Measurements from ENCODE around the gene PTCD2.

Gene PTCD2

GRCh38 chr5:72407078-72407477 lies 86.9 kb downstream of the PTCD2 start:
- H3K27ac ChIP-seq = no peak overlapping the region
- H3K36me3 ChIP-seq = no peaks in the 10 kb centered on the region
- H3K9ac ChIP-seq = no peak overlapping the region
- TF ChIP-seq Cebpa-rat (IDR thresholded peaks at IDR 0.05) = no peak
- H3K27me3 ChIP-seq = no peaks in the 10 kb centered on the region
- H3K9me3 ChIP-seq (replicated peaks in 1 of 11) = peaks cover 24 to 40% (median 30%) of the 10 kb centered on the region in 11 experiments
- no peaks in the 10 kb centered on the region for H3K4me1 ChIP-seq
- no peak overlapping the region for H3K4me2 ChIP-seq
- H3K4me3 ChIP-seq = no peak overlapping the region
- H4K20me1 ChIP-seq = no peaks in the 10 kb centered on the region

- Histone ChIP-seq H3K27ac (no peak overlapping the region), H3K9ac (no peak overlapping the region), H3K4me2 (no peak overlapping the region), H3K4me1 (no peaks in the 10 kb centered on the region), H3K36me3 (no peaks in the 10 kb centered on the region), H3K9me3 (replicated peaks in 1 of 11) (peaks cover 19 to 36% (median 25%) of the 10 kb centered on the region in 11 experiments; a peak in 21 of 22 replicates), H3K27me3 (no peaks in the 10 kb centered on the region), H3K4me3 (no peak overlapping the region), H4K20me1 (no peaks in the 10 kb centered on the region)
- no peak for TF ChIP-seq Cebpa-rat (IDR thresholded peaks at IDR 0.05)
These were observed 87.4 kb downstream of the PTCD2 start for GRCh38 chr5:72407541-72407940.

GRCh38 chr5:72408127-72408526 lies 88.0 kb downstream of the PTCD2 start:
- Histone ChIP-seq H3K27me3 (no peaks in the 10 kb centered on the region), H3K4me3 (no peak overlapping the region), H3K4me2 (no peak overlapping the region), H3K4me1 (no peaks in the 10 kb centered on the region), H3K9me3 (replicated peaks in 1 of 11) (peaks cover 15 to 30% (median 21%) of the 10 kb centered on the region in 11 experiments; a peak in 21 of 22 replicates), H3K36me3 (no peaks in the 10 kb centered on the region), H3K27ac (no peak overlapping the region), H3K9ac (no peak overlapping the region), H4K20me1 (no peaks in the 10 kb centered on the region)
- TF ChIP-seq Cebpa-rat (IDR thresholded peaks at IDR 0.05) = no peak

- H3K4me2 ChIP-seq = no peak overlapping the region
- no peak overlapping the region for H3K27ac ChIP-seq
These were observed 88.4 kb downstream of the PTCD2 start for GRCh38 chr5:72408603-72409002.

GRCh38 chr5:72410688-72411295 lies 90.6 kb downstream of the PTCD2 start:
- H3K4me1 ChIP-seq = no peaks in the 10 kb centered on the region
- no peak overlapping the region for H3K4me2 ChIP-seq
- H3K27ac ChIP-seq = no peak overlapping the region
- no peaks in the 10 kb centered on the region for H4K20me1 ChIP-seq
- peaks cover 0 to 6% (median 0%) of the 10 kb centered on the region in 11 experiments; a peak in 1 of 22 replicates for H3K9me3 ChIP-seq (replicated peaks in 1 of 11)
- H3K4me3 ChIP-seq = no peak overlapping the region
- H3K36me3 ChIP-seq = no peaks in the 10 kb centered on the region
- H3K27me3 ChIP-seq = no peaks in the 10 kb centered on the region
- H3K9ac ChIP-seq = no peak overlapping the region
- TF ChIP-seq Cebpa-rat (IDR thresholded peaks at IDR 0.05) = no peak

More at GRCh38 chr5:72408603-72409002, 88.4 kb downstream of the PTCD2 start:
- H3K27me3 ChIP-seq = no peaks in the 10 kb centered on the region
- H3K36me3 ChIP-seq = no peaks in the 10 kb centered on the region
- H3K9me3 ChIP-seq (replicated peaks in 1 of 11) = peaks cover 12 to 27% (median 17%) of the 10 kb centered on the region in 11 experiments; a peak in 21 of 22 replicates
- no peak for TF ChIP-seq Cebpa-rat (IDR thresholded peaks at IDR 0.05)
- no peaks in the 10 kb centered on the region for H3K4me1 ChIP-seq
- no peak overlapping the region for H3K9ac ChIP-seq
- H3K4me3 ChIP-seq = no peak overlapping the region
- no peaks in the 10 kb centered on the region for H4K20me1 ChIP-seq

GRCh38 chr5:72412283-72413055 lies 92.3 kb downstream of the PTCD2 start:
- H3K4me3 ChIP-seq = no peak overlapping the region
- no peaks in the 10 kb centered on the region for H3K27me3 ChIP-seq
- peaks cover 3 to 8% (median 5%) of the 10 kb centered on the region in 11 experiments; a peak in 19 of 22 replicates for H3K9me3 ChIP-seq (replicated peaks in 1 of 11)
- no peak overlapping the region for H3K4me2 ChIP-seq
- no peak overlapping the region for H3K9ac ChIP-seq
- no peaks in the 10 kb centered on the region for H4K20me1 ChIP-seq
- H3K36me3 ChIP-seq = no peaks in the 10 kb centered on the region
- no peaks in the 10 kb centered on the region for H3K4me1 ChIP-seq
- H3K27ac ChIP-seq = no peak overlapping the region
- no peak for TF ChIP-seq Cebpa-rat (IDR thresholded peaks at IDR 0.05)

- Histone ChIP-seq H3K4me1 (no peaks in the 10 kb centered on the region), H3K36me3 (no peaks in the 10 kb centered on the region), H3K4me3 (no peak overlapping the region), H3K27ac (no peak overlapping the region), H3K9me3 (replicated peaks in 1 of 11) (peaks cover 11 to 19% (median 13%) of the 10 kb centered on the region in 11 experiments; a peak in 20 of 22 replicates), H3K4me2 (no peak overlapping the region), H3K9ac (no peak overlapping the region), H4K20me1 (no peaks in the 10 kb centered on the region), H3K27me3 (no peaks in the 10 kb centered on the region)
- TF ChIP-seq Cebpa-rat (IDR thresholded peaks at IDR 0.05) = no peak
These were observed 95.6 kb downstream of the PTCD2 start for GRCh38 chr5:72415616-72416325.

- H4K20me1 ChIP-seq = no peaks in the 10 kb centered on the region
- no peak overlapping the region for H3K4me3 ChIP-seq
- no peak overlapping the region for H3K4me2 ChIP-seq
- TF ChIP-seq Cebpa-rat (IDR thresholded peaks at IDR 0.05) = no peak
- H3K27me3 ChIP-seq = no peaks in the 10 kb centered on the region
- no peak overlapping the region for H3K9ac ChIP-seq
- H3K9me3 ChIP-seq (replicated peaks in 1 of 11) = peaks cover 11 to 19% (median 13%) of the 10 kb centered on the region in 11 experiments; a peak in 20 of 22 replicates
- no peaks in the 10 kb centered on the region for H3K36me3 ChIP-seq
- no peaks in the 10 kb centered on the region for H3K4me1 ChIP-seq
- no peak overlapping the region for H3K27ac ChIP-seq
These were observed 97.3 kb downstream of the PTCD2 start for GRCh38 chr5:72417333-72418062.
